OCI-LY7 (cell line): ENCODE data around the gene MYL4. TPM values are rescaled to one million over a fixed set of nuclear protein-coding genes. Genes with fewer than 3 reads are reported as not detected.

Source experiments
- BruUV-seq: library from RNA; stranded (reverse); fragments of 400-500 nt; replicated peaks from 2 replicates; lab custom pipeline; 2021; lab: Mats Ljungman, UMichigan
- CTCF ChIA-PET: fragments of 300-600 bp; sonication (Branson Sonifier 250); formaldehyde crosslinking; loops from one replicate; lab custom pipeline; 2022; ENCODE audit warnings: antibody characterized with exemption; ENCODE audit not compliant: unreplicated experiment; lab: Charles Lee
- POLR2A ChIA-PET: fragments of 300-600 bp; sonication (Branson Sonifier 250); formaldehyde crosslinking; loops from one replicate; lab custom pipeline; 2022; ENCODE audit warnings: antibody characterized with exemption; lab: Charles Lee
- DNase-seq: peaks from one replicate; pipeline ENCODE4 v3.0.0-alpha.2; 2015; ENCODE audit warnings: low spot score
- H2AFZ ChIP-seq: fragments of 200-600 bp; sonication (generic), shearing (Covaris generic); 2 replicates; pipeline ENCODE4 v1.6.1; 2014; ENCODE audit warnings: mild to moderate bottlenecking, antibody characterized with exemption, low read length, moderate library complexity
- H3K27ac ChIP-seq: fragments of 200-600 bp; sonication (generic); 2 replicates; pipeline ENCODE4 v1.5.1; 2014; ENCODE audit warnings: mixed run types, low read depth, mild to moderate bottlenecking, moderate library complexity, low read length, inconsistent platforms; ENCODE audit not compliant: poor library complexity, severe bottlenecking
- H3K36me3 ChIP-seq: fragments of 200-600 bp; sonication (generic); 2 replicates; pipeline ENCODE4 v1.6.1; 2014; ENCODE audit warnings: mild to moderate bottlenecking, antibody characterized with exemption, low read length, moderate library complexity, mixed read lengths; ENCODE audit not compliant: insufficient read depth
- H3K4me1 ChIP-seq: fragments of 200-600 bp; sonication (generic); 2 replicates; pipeline ENCODE4 v1.5.1; 2014; ENCODE audit warnings: mild to moderate bottlenecking, low read length; ENCODE audit not compliant: insufficient read depth, poor library complexity, severe bottlenecking
- H3K4me2 ChIP-seq: fragments of 200-600 bp; sonication (generic); 2 replicates; pipeline ENCODE4 v1.6.1; 2014; ENCODE audit warnings: mild to moderate bottlenecking, low read length
- H3K4me3 ChIP-seq: fragments of 200-600 bp; sonication (generic); 2 replicates; pipeline ENCODE4 v1.5.1; 2014; ENCODE audit warnings: mild to moderate bottlenecking, low read depth, low read length; ENCODE audit not compliant: poor library complexity, severe bottlenecking
- H3K79me2 ChIP-seq: fragments of 200-600 bp; sonication (generic); 2 replicates; pipeline ENCODE4 v1.6.1; 2016; ENCODE audit warnings: low read depth, mild to moderate bottlenecking, low read length, moderate library complexity, mixed read lengths; ENCODE audit not compliant: insufficient read depth
- H3K9me2 ChIP-seq: fragments of 200-600 bp; sonication (generic); 2 replicates; pipeline ENCODE4 v1.6.1; 2016; ENCODE audit warnings: mild to moderate bottlenecking, low read length, mixed read lengths; ENCODE audit not compliant: insufficient read depth
- H3K9me3 ChIP-seq: fragments of 200-600 bp; sonication (generic); 2 replicates; pipeline ENCODE4 v1.6.1; 2014; ENCODE audit warnings: mild to moderate bottlenecking, mixed run types, low read length, mixed read lengths
- H4K20me1 ChIP-seq: fragments of 200-600 bp; sonication (generic); 2 replicates; pipeline ENCODE4 v1.6.1; 2014; ENCODE audit warnings: mild to moderate bottlenecking, antibody characterized with exemption, low read length, moderate library complexity, mixed read lengths; ENCODE audit not compliant: insufficient read depth
- CTCF ChIP-seq: fragments of 200-600 bp; sonication (generic); conservative IDR thresholded peaks from 2 replicates; pipeline ENCODE4 v1.5.1; 2014; ENCODE audit warnings: mild to moderate bottlenecking, antibody characterized with exemption, low read length, moderate library complexity, mixed read lengths
- EZH2phosphoT487 ChIP-seq: fragments of 200-600 bp; sonication (generic); IDR thresholded peaks from 2 replicates; pipeline ENCODE4 v1.6.1; 2018; ENCODE audit warnings: low read depth, borderline replicate concordance, mild to moderate bottlenecking, mixed run types, antibody characterized with exemption, low read length, moderate library complexity, mixed read lengths
- intact Hi-C: fragments of 100-400 bp; cut with micrococcal nuclease; formaldehyde crosslinking; loops from one replicate; pipeline ENCODE4 v1.10.0; 2022; ENCODE audit not compliant: unreplicated experiment
- total RNA-seq, 2 experiments: library from RNA; depleted of rRNA in 1 of 2; stranded (reverse); fragments of >200 nt in 1 of 2; shearing (Covaris generic) in 1 of 2; gene quantifications; 2 replicates each; pipeline ENCODE4 v1.2.3, GENCODE V29; 2014 to 2022

Gene MYL4
- total RNA-seq, 2 experiments from 2014 or later, result 0.67 to 2.1 TPM

GRCh38 chr17:47207143-47208067 is 1.7 kb upstream of the MYL4 start:
- Histone ChIP-seq H3K9me3 (peaks cover 7% of the 10 kb centered on the region; the same call in 1 of the 2 replicates), H3K4me1 (peaks cover 78% of the 10 kb centered on the region), H4K20me1 (no peaks in the 10 kb centered on the region), H3K27ac (peak overlapping the region; percentile 98), H2AFZ (peak overlapping the region; percentile 47), H3K79me2 (no peaks in the 10 kb centered on the region), H3K9me2 (no peaks in the 10 kb centered on the region), H3K4me2 (peak overlapping the region; percentile 80), H3K4me3 (peak overlapping the region; percentile 28), H3K36me3 (0 out of 2 replicates have a peak, but pooled peaks cover 3% of the 10 kb centered on the region)
- intact Hi-C loops, result no loop called here
- TF ChIP-seq CTCF (no peak), EZH2phosphoT487 (no peak)
- ChIA-PET POLR2A (interaction anchor here (0.6 to 8.7 kb wide), 12 partner anchors 10 to 1461 kb away, joined by 3 to 114 read pairs (median 4); partner anchors contain the start of genes CDC27, EFCAB13 and KPNB1), CTCF (interaction anchor here (1.0 kb wide), 1 partner anchor 17 kb away, joined by 3 read pairs; no protein-coding TSS in a partner anchor)
- peak; percentile 53 for DNase-seq
- BruUV-seq, result no TSS peak

- Histone ChIP-seq H3K4me1 (peaks cover 65% of the 10 kb centered on the region), H3K9me3 (no peaks in the 10 kb centered on the region), H2AFZ (peak overlapping the region; percentile 47; the same call in 1 of the 2 replicates), H3K4me3 (no peak overlapping the region), H4K20me1 (no peaks in the 10 kb centered on the region), H3K9me2 (no peaks in the 10 kb centered on the region), H3K36me3 (no peaks in the 10 kb centered on the region), H3K4me2 (0 out of 2 replicates have a peak overlapping the region, but pooled peaks have one; percentile 80), H3K79me2 (no peaks in the 10 kb centered on the region), H3K27ac (no peak overlapping the region)
- no peak for DNase-seq
- CTCF ChIA-PET, result interaction anchor here (1.2 kb wide), 1 partner anchor 9 kb away, joined by 3 read pairs; no protein-coding TSS in a partner anchor
- TF ChIP-seq EZH2phosphoT487, result no peak
- TF ChIP-seq CTCF, result no peak
- no TSS peak for BruUV-seq
- POLR2A ChIA-PET, result interaction anchor here (8.7 kb wide), 1 partner anchor 16 kb away, joined by 114 read pairs; the partner anchor contains the start of gene CDC27
- intact Hi-C loops, result no loop called here
Observed at GRCh38 chr17:47209499-47209898, 351 bp downstream of the MYL4 start.
